Stimulated activated CD4-positive, alpha-beta T cell treated with anti-CD3 and anti-CD28 coated beads, Interleukin-4, amount 100 ng/mL, for 1 hour (primary cell): ENCODE measurements around the gene PLCG1.

ENCODE experiments used
- DNase-seq: peaks from one replicate; pipeline ENCODE4 v3.0.0-alpha.2; 2020

The PLCG1 gene

DNA sequence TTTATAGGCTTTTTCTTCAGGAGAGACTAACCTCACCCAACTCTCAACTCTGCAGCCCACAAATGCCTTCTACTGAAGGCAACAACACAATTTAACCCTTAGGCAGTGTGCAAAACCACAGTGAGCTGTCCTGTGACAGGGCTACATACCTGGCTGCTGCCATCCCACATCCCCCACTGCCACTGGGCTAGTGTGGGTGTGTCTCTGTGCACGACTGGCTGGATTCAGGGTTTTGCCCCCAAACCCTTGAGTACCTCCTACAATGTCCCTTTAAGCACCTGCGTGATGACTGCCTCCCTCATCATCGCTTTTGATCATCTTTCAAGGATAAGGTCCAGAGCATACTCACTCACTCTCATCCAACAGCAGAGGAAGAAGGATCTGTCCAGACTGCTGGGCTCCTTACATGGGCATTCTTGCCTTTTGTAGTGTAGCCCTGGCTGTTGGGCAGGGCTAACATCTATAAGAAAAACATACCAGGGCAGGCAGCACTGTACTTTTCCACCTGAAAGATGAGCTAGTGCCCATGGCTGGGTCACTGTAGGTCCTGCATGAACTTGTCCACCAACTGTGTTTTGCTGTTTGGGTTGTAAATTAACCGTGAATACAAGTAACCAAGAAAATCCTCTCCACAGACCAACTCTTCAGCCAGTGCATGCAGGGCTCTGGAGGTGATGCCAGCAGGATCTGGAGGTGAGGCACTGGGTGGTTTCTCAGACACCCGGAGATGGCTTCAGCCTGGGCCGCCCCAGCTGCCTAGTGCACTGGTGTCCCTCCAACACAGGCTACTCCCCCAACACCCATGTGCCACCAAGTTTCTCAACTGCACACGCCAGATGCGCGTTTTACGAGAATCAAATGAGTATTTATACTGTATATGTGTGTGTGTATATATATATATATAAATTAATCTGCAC, 45.2 kb downstream of the PLCG1 start:
- DNase-seq, result no peak

DNA sequence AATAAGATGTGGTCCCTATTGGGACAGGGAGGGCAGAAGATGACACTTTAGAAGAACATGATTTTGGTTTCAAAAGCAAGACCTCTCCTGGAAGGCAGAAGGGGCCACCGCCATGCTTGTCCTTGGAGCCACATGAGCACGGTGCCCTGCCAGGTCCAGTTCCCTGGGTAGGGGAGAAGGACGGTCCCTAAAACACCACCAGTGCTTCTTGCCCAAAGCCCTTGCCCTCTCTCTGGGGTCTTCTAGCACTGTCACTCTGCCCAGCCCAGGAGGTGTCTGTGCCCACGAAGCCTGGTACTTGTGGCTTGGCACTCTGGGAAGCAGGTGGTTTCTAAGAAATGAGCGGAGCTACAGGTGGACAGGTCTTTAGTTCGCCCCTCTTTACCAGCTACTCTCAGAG, 46.0 kb downstream of the PLCG1 start:
- no peak for DNase-seq

DNA sequence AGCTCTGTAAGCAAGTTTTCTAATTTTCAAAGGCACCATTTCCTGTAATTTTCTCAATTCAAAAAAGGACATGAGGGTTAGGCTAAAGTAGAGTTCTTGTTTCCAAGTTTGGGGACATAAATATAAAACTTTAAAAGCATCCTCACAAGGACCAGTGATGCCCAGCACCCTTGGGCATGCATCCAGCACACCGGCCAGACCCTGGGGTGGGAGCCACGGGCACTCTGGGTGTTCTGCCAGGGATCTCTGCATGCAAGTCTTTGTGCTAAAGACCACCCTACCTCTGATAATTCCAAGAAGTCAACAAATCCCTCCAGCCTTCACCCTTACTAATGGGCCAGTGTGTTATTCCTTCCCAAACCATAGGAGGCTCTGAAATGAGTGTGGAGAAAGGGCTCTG, 46.5 kb downstream of the PLCG1 start:
- no peak for DNase-seq

DNA sequence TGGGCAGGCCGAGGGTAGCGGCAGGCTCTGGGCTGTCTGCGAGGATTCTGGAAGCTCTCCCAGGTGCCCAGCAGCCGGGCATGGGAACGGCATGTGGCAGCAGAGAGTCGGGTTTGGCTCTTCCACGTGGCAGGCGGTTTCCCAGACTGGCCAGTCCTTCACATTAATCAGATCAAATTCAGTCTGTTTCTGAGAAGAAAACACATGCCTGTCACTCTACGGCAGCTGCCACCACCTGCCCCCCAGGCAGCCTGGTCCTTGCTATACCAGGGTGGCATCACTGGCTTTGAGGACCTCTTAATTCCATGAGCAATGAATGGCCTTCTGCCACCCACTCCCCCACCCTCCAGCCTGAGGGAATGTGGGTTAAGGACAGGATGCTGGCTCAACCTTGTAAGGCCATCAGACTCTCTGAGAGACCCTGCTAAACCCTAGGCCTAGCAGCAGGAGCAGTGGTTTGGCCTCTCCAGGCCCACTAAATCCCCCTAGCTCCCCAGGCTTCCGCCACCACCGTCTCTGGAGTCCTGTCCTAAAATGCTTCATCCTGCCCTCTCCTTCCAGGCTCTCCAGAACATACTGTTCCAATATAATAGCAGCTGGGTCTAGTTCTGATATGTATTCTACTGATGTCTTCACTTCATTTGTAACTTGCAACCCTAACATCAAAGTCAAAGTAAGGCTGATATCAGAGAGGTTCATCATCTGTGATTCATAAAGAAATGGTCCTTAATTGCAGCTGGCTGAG, 47.8 kb downstream of the PLCG1 start:
- no peak for DNase-seq

GRCh38 chr20:41187668-41188067, 50.3 kb downstream of the PLCG1 start:
- no peak for DNase-seq

- no peak for DNase-seq
These were observed 54.5 kb downstream of the PLCG1 start for GRCh38 chr20:41191562-41192500.

GRCh38 chr20:41192575-41192974, 55.2 kb downstream of the PLCG1 start:
- no peak for DNase-seq

GRCh38 chr20:41196653-41197225, 59.4 kb downstream of the PLCG1 start:
- no peak for DNase-seq

- no peak for DNase-seq
These were observed 61.1 kb downstream of the PLCG1 start for GRCh38 chr20:41198443-41198842.

- no peak for DNase-seq
These were observed 63.3 kb downstream of the PLCG1 start for GRCh38 chr20:41200446-41201202.

- no peak for DNase-seq
These were observed 64.4 kb downstream of the PLCG1 start for GRCh38 chr20:41201760-41202159.

GRCh38 chr20:41202426-41202825, 65.1 kb downstream of the PLCG1 start:
- DNase-seq, result no peak

DNA sequence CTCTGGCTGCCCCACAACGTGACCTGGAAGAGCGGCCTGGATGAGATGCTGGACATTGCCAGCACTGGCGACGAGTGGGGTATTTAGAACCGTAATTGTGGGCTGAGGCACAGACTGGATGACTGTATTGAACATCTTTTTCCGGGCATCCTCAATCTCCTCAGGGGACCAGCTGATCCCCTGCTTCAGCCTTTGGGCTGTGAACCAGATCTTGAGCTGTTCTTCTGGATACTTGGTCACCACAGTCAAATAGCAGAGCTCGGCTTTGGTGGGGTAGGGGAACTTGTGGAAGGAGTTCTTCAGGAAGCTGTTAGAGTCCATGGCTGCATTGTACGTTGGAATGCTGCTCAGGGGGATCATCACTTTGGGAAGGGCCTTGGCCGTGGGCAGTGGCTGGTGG, 66.3 kb downstream of the PLCG1 start:
- no peak for DNase-seq

DNA sequence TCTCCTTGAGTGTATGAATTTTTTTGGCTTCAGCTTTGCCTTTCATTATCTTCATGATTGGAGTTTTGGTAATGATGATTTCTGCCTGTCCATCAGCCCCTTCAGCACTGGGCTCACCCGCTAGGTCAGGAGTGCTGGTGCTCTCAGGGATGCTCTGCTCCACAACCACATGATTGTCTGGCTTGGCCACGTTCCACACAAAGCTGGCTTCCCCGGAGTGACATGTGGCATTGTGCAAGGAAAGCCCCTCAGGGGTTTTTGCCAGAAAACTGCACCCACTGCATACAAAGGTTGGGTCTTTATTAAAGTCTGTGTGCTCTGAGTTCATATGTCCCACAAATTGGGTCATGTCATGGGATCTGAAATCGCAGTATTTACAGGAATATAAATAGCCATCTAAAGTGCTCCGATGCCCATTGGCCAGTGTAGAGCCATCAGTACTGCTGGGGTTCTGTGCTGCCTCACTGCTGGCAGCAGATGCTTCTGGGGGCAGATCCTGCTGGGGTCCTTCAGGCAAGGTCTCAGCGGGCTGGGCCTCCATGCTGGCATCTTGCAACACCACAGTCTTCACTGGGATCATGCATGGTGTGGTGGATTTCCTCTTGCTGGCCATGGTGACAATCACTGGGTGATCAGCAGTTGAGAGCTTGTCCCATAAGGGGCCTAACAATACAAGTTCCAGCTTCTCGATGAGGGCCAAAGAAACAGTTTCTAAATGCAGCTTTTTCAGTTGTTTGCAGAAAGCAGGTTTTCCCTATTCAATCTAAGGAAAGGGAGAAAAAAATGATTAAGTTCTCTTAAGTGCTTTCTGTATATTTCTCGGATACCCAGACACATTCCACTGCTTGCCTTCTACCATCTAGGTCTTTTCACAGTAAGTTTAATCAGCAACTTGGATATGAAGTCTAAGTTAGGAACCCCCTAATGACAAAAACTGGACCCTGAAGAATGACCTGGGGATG, 67.2 kb downstream of the PLCG1 start:
- DNase-seq, result no peak

DNA sequence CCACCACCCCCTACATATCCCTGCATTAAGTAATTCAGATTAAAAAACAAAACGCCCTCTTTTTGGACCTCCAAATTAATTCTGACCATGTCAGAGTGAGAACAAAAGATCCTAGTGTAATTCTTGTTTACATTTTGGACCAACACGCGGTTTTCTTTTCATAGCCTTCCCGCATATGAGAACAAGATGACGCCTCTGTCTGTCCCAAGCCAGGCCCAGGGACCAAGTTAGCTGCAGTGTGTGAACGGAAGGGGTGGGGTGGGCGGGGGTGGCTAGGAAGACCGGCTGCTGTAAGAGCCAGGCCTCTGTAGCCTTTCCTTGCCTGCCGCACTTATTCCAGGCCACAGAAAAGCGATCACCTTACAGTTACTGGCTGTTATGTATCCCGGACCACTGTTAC, 68.0 kb downstream of the PLCG1 start:
- no peak for DNase-seq

DNA sequence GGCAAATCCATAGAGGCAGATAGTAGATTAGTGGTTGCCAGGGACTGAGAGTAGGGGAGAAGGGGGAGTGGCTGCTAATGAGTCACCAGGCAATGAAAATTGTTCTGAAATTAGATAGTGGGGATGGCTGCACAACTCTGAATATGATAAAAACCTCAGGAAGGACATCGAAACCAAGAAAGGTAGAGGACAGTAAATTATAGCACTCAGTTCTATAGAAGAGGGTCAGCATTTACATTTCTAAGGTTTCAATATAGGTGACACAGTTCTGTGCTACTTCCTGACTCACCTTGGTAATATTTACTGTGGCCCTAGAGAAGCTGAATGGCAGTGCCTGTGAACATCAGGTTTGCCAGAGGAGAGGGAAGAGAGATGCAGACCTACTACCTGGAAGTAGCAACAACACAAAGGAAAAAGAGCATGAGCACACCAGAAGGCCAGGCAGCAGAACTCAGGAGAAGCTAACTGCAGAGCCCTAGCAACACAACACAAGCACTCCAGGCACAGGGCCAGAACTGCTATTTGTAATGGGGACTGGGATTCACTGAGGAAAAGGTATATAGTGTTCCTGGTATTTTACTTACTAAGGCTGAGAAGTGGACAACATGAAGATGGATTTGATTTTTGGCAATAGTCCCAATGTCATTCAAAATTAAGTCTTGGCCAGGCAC, 75.9 kb downstream of the PLCG1 start:
- no peak for DNase-seq

GRCh38 chr20:41214202-41214601, 76.9 kb downstream of the PLCG1 start:
- no peak for DNase-seq

GRCh38 chr20:41214666-41215065, 77.3 kb downstream of the PLCG1 start:
- no peak for DNase-seq

GRCh38 chr20:41217422-41217821, 80.1 kb downstream of the PLCG1 start:
- DNase-seq, result no peak

DNA sequence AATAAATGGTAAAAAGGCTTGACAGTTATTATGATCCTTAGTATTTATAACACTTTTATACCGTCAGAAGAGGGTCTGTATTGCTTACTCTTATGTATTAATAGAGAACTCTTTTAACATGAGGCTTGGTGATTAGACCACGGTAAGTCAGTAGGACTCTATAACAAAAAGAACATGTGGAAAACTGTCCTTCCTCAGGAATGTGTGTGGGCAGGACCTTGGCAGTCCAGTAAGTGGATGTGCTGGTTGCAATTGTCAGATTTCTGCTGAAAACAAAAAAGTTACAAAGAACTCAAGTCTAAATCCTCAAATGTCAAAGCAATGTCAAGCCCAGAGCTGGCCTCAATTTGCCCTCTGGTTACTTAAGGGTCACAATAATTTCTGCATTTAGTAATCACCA, 81.1 kb downstream of the PLCG1 start:
- no peak for DNase-seq
